C4-2B (cell line): ENCODE measurements around the gene CERS1.

Experiments used
- H3K27ac ChIP-seq: fragments of 450-650 bp; 2 replicates; pipeline ENCODE4 v1.5.1; 2017
- ZFX ChIP-seq: fragments of 450-650 bp; IDR thresholded peaks from 2 replicates; pipeline ENCODE4 v1.6.1; 2017
- TF ChIP-seq, protein P1 (sequence below): fragments of 450-650 bp; conservative IDR thresholded peaks from 2 replicates; pipeline ENCODE4 v1.5.1; 2017; ENCODE audit warnings: mild to moderate bottlenecking

The CERS1 gene

DNA sequence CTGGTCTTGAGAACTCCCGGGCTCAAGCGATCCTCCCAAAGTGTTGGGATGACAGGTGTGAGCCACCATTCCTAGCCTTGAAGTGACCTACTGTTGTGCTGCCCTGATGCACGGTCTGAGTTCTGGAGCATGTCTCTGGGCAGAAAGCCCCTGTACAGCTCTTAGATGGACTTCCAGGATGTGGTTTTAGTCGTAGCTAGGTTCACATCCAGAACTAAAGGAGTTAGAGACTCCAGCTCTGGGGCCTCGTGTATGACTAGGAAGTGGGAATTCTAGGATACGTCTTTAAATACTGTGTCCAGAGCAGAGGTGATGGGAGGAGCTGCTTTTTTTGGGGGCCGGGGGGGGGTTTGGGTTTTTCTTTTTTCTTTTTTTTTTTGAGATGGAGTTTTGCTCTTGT is 52.0 kb downstream of the CERS1 start:
- TF ChIP-seq, protein P1, sequence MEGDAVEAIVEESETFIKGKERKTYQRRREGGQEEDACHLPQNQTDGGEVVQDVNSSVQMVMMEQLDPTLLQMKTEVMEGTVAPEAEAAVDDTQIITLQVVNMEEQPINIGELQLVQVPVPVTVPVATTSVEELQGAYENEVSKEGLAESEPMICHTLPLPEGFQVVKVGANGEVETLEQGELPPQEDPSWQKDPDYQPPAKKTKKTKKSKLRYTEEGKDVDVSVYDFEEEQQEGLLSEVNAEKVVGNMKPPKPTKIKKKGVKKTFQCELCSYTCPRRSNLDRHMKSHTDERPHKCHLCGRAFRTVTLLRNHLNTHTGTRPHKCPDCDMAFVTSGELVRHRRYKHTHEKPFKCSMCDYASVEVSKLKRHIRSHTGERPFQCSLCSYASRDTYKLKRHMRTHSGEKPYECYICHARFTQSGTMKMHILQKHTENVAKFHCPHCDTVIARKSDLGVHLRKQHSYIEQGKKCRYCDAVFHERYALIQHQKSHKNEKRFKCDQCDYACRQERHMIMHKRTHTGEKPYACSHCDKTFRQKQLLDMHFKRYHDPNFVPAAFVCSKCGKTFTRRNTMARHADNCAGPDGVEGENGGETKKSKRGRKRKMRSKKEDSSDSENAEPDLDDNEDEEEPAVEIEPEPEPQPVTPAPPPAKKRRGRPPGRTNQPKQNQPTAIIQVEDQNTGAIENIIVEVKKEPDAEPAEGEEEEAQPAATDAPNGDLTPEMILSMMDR: no peak
- TF ChIP-seq ZFX: no peak

DNA sequence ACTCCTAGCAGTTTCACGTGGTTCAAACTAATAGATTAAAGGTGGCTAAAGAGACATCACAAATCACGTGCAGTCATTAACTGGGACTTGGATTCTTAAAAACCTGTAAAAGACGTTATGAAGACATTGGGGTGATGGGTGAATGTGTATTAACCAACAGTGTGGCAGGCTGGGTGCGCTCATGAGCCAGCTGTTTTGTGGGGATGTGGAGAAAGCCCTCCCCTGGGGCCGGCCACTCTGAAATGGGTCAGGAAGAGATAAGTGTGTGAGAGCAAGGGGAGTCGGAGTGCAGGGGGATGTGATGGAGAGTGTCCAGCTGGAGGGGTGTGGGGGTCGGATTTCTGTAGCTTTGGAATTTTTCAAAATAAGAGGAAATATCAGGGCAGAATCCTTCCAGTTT is 53.8 kb downstream of the CERS1 start:
- TF ChIP-seq ZFX: no peak
- TF ChIP-seq, protein P1: no peak
- no peak overlapping the region for H3K27ac ChIP-seq

More for the DNA sequence above, 52.0 kb downstream of the CERS1 start:
- H3K27ac ChIP-seq: no peak overlapping the region

DNA sequence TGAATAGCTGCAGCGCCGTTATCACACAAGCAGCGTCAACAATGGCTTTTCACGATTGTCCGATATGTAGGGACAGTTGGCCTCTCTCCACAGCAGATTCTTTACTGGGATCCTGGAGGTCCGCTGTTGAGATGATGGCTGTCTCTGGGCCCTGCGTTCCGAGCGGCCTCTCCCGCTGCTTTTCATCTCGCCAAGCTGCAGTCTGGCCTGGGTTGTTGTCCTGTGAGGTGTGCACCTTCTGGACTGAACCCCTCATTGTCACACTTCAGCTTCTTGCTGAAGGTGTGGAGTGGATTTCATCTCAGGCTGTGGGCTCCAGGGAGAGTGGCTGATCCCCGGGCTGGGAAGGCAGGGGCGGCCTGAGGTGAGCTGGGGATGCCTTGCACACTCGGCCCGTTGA is 54.6 kb downstream of the CERS1 start:
- no peak overlapping the region for H3K27ac ChIP-seq
- no peak for TF ChIP-seq ZFX
- TF ChIP-seq, protein P1: no peak

DNA sequence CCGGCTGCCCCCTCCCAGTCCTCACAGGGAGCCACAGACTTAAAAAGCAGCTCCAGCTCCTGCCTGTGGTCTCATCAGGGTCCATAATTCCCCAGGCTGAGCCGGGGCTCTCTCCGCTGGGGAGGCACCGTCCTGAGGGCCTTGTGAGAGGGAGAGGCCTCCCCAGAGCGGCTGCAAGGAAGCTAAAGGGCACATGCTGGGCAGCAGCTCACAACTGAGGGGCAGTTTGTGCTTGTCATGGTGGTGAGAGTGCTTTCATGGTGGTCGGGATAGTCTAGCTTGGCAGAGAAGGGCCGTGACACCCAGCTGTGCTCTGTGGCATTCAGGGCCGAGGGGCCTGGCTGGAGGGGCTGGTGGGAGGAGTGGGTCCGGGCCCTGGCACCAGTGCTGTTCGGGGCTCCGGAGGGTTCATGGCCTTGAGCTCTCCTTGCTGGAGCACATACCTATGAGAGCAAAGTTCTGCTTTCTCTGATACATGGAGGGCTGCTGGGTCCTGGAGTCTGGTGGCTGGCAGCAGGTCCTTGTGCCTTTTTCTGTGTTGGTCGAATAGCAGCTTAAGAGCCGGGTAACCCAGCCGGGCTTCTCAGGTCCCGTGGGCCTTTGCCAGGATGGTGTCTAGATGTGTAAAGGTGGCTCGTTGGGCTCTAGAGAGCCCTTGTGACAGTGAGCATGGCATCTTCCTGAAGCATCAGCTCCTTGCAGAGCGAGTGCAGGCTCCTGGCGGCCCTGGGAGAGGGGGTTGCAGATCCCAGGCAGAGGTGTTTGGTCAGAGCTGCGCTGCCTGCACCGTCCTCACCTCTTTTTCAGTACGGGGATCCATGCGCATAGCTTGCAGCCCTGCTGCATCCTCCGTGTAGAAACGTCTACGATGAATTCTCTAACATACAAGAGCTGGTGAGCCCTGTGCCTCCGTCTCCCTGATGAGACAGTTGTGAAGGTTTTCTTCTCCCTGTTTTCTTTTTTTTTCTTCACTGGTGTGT is 55.4 kb downstream of the CERS1 start:
- H3K27ac ChIP-seq: peak overlapping the region; percentile 18
- TF ChIP-seq, protein P1: no peak
- TF ChIP-seq ZFX: no peak

DNA sequence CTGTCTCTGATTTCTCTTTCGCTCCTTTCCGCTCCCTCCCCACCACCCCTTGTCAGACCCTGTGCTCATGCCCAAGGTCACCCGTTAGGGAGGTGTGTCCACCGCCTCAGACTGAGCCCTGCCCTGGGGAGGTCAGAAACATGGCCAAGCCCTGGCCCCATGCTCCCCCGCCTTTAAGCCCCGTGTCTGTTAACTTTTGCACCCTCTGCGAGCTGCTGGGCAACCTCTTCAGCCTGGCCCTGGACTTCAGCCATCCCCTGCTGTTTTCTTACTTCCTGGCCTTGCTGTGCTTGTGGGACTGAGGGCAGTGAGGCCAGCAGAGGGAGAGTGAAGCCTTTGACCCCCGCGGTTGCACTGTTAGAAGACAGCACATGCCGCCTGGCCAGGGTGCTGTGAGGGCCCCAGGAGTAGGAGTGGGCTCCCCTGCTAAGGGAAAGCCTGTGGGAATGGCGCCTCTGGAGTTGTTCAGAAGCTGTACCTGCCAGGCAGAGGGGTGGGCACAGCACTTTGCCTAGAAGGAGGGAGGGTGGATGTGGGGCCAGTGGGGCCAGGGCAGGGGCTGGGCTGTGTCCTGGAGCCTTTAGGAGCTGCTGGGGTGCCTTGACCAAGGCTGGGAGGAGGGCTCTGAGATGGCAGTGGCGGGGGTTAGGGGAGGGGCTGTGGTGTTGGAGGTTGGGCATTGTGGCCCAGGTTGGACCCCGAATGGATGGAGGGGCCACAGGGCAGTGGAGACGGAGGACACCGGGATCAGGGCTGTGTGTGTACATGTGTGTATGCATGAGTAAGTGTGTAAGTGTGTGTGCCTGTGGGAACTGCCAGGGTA is 56.3 kb downstream of the CERS1 start:
- H3K27ac ChIP-seq: peak overlapping the region; percentile 18
- TF ChIP-seq ZFX: no peak
- TF ChIP-seq, protein P1: no peak

DNA sequence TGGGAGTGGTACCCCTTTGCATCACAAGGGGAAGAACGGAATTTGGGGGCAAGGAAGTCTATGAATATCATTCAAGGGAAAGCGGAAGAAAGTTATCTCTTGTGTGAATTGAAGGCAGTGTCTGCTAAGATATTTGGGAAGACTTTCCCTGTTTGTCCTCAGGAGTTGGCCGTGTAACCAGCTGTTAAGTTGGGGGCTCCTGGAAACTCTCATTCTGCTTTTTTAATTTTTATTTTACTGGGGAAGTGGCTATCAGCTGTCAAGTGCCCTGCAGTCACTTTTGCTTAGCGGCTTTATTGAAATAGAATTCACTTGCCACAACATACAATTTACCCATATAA is 61.3 kb downstream of the CERS1 start:
- TF ChIP-seq ZFX: no peak
- TF ChIP-seq, protein P1: no peak
- no peak overlapping the region for H3K27ac ChIP-seq
